CD14-positive monocyte (primary cell): ENCODE data around the gene KMT2B. TPM values are rescaled to one million over a fixed set of nuclear protein-coding genes. Genes with fewer than 3 reads are reported as not detected.
A peak's percentile ranks its signal among the peaks of the same experiment; 100 is the strongest.

Experiments
- DNase-seq, 3 donors: peaks; one replicate each; pipeline ENCODE4 v3.0.0-alpha.2; 2011 to 2022
- H2AFZ ChIP-seq: 2 replicates; pipeline ENCODE4 v1.6.0; 2012; ENCODE audit warnings: mild to moderate bottlenecking, low read depth, low read length, inconsistent platforms; ENCODE audit not compliant: insufficient read depth, poor library complexity, severe bottlenecking
- H3K27ac ChIP-seq, 2 donors: 1 replicate in 1 of 2; 2 replicates in 1 of 2; pipeline ENCODE4 v1.5.1; 2012 to 2013; ENCODE audit warnings: low read length in 2 of 2, control low read depth in 1 of 2, inconsistent platforms in 1 of 2, low read depth in 1 of 2, mild to moderate bottlenecking in 1 of 2
- H3K27me3 ChIP-seq, 2 donors: one replicate each; pipeline versions ENCODE4 v1.6.0 to v1.6.1; 2011 to 2013; ENCODE audit warnings: low read length in 2 of 2; ENCODE audit not compliant: control insufficient read depth in 2 of 2, insufficient read depth in 2 of 2
- H3K36me3 ChIP-seq, 2 donors: replicated peaks in 1 of 2; 1 replicate in 1 of 2; 2 replicates in 1 of 2; pipeline versions ENCODE4 v1.5.1 to v1.6.1; 2012 to 2013; ENCODE audit warnings: low read length in 2 of 2, control low read depth in 1 of 2, inconsistent platforms in 1 of 2, mild to moderate bottlenecking in 1 of 2; ENCODE audit not compliant: insufficient read depth in 2 of 2, control insufficient read depth in 1 of 2
- H3K4me1 ChIP-seq, 2 donors: 1 replicate in 1 of 2; 2 replicates in 1 of 2; pipeline versions ENCODE4 v1.5.1 to v1.6.1; 2012 to 2013; ENCODE audit warnings: low read length in 2 of 2, control low read depth in 1 of 2, inconsistent platforms in 1 of 2, mild to moderate bottlenecking in 1 of 2, moderate library complexity in 1 of 2; ENCODE audit not compliant: insufficient read depth in 2 of 2, control insufficient read depth in 1 of 2
- H3K4me2 ChIP-seq: replicated peaks from 2 replicates; pipeline ENCODE3; 2012; ENCODE audit warnings: low read length, moderate library complexity, mild to moderate bottlenecking; ENCODE audit not compliant: poor library complexity, severe bottlenecking; ENCODE audit errors: extremely low read depth
- H3K4me3 ChIP-seq, 3 experiments: fragments of 200-600 bp in 1 of 3; sonication (generic) in 1 of 3; replicated peaks in 1 of 3; 1 replicate in 2 of 3; 2 replicates in 1 of 3; pipeline ENCODE4 v1.5.1; 2011 to 2013; ENCODE audit warnings: low read length in 3 of 3, mild to moderate bottlenecking in 3 of 3, control low read depth in 2 of 3, low read depth in 2 of 3, inconsistent platforms in 1 of 3, moderate library complexity in 1 of 3
- H3K79me2 ChIP-seq: 2 replicates; pipeline ENCODE4 v1.6.0; 2012; ENCODE audit warnings: mild to moderate bottlenecking, control low read depth, inconsistent platforms, low read length, moderate library complexity; ENCODE audit not compliant: insufficient read depth
- H3K9ac ChIP-seq: 2 replicates; pipeline ENCODE4 v1.6.0; 2017; ENCODE audit warnings: low read length, mild to moderate bottlenecking; ENCODE audit not compliant: insufficient read depth, poor library complexity, severe bottlenecking
- H3K9me3 ChIP-seq, 2 donors: replicated peaks in 1 of 2; 1 replicate in 1 of 2; 2 replicates in 1 of 2; pipeline versions ENCODE4 v1.5.1 to v1.6.1; 2012 to 2013; ENCODE audit warnings: low read length in 2 of 2, control low read depth in 1 of 2; ENCODE audit not compliant: control insufficient read depth in 1 of 2, insufficient read depth in 1 of 2
- H4K20me1 ChIP-seq: 2 replicates; pipeline ENCODE4 v1.6.0; 2012; ENCODE audit warnings: mild to moderate bottlenecking, low read length, control low read depth, moderate library complexity; ENCODE audit not compliant: insufficient read depth
- H3K27ac Mint-ChIP-seq, 7 donors: one replicate each; pipeline ENCODE4 v1.8.0; 2020; ENCODE audit warnings: mild to moderate bottlenecking in 7 of 7, mixed read lengths in 7 of 7, moderate library complexity in 6 of 7, inconsistent platforms in 2 of 7
- H3K27me3 Mint-ChIP-seq, 3 donors: one replicate each; pipeline ENCODE4 v1.8.0; 2021 to 2022; ENCODE audit warnings: low read depth in 3 of 3, mild to moderate bottlenecking in 3 of 3, mixed read lengths in 3 of 3, moderate library complexity in 3 of 3, inconsistent platforms in 1 of 3
- H3K36me3 Mint-ChIP-seq, 2 donors: one replicate each; pipeline ENCODE4 v1.8.0; 2020; ENCODE audit warnings: mixed read lengths in 2 of 2, inconsistent platforms in 1 of 2, mild to moderate bottlenecking in 1 of 2
- H3K4me1 Mint-ChIP-seq: one replicate; pipeline ENCODE4 v1.8.0; 2020; ENCODE audit warnings: mild to moderate bottlenecking, mixed read lengths
- H3K4me3 Mint-ChIP-seq, 2 donors: one replicate each; pipeline ENCODE4 v1.8.0; 2020; ENCODE audit warnings: mild to moderate bottlenecking in 2 of 2, mixed read lengths in 2 of 2, moderate library complexity in 1 of 2
- H3K9me3 Mint-ChIP-seq, 7 donors: one replicate each; pipeline ENCODE4 v1.8.0; 2020 to 2022; ENCODE audit warnings: mixed read lengths in 7 of 7, mild to moderate bottlenecking in 6 of 7, moderate library complexity in 6 of 7, inconsistent platforms in 2 of 7
- WGBS: methylation state at CpG from one replicate; pipeline ENCODE4 v1.1.5; 2013; ENCODE audit warnings: missing lambda C conversion rate; ENCODE audit not compliant: insufficient coverage; 5-methylcytosine and 5-hydroxymethylcytosine counted together
- intact Hi-C, 2 donors: fragments of 100-400 bp; cut with micrococcal nuclease; formaldehyde crosslinking; loops; one replicate each; pipeline versions ENCODE4 v1.15.0 to v1.15.1; 2023
- polyA plus RNA-seq, 3 donors: library from polyadenylated mRNA; depleted of rRNA in 1 of 3; unstranded in 2 of 3; stranded (reverse) in 1 of 3; fragments of 300-500 nt in 2 of 3; fragments of >200 nt in 1 of 3; fragmentation: Illumina TruSeq in 2 of 3; gene quantifications; 1 replicate in 2 of 3; 2 replicates in 1 of 3; pipeline ENCODE4 v1.2.3, GENCODE V29; 2012 to 2021
- TF ChIP-seq, protein P1 (sequence below): fragments of 200-600 bp; IDR thresholded peaks from one replicate; pipeline ENCODE4 v1.8.0; 2022; ENCODE audit warnings: antibody characterized with exemption, mild to moderate bottlenecking

Gene KMT2B
- polyA plus RNA-seq, 3 donors = 0.32 to 63.6 (median 0.65) TPM

DNA sequence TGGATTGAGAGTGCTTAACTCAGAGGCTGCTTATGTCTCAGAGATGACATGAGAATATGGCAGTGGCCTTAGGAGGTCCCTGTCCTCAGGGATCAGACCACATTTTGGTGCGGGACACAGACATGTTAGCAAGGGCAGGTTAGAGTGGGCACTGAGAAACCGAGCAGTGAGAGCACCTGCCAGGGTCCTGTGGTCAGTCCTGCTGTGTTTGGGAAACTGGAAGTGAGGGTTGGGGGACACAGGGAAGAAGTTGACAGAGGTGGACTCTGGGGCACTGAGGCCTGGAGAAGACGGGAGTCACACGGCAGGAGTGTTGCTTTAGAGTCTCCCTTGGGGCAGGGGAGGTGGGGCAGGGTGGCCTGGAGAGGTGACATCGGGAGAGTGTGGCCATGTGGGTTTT is 17.1 kb downstream of the KMT2B start:
- Histone ChIP-seq H3K4me2 (no peak overlapping the region), H2AFZ (no peak overlapping the region), H3K4me3 (no peak overlapping the region), H3K79me2 (peaks cover 10% of the 10 kb centered on the region), H3K27ac (no peak overlapping the region), H3K9me3 (no peaks in the 10 kb centered on the region), H4K20me1 (peaks cover 85% of the 10 kb centered on the region), H3K9ac (no peak overlapping the region), H3K36me3 (peaks cover 82 to 97% of the 10 kb centered on the region in 2 donors), H3K4me1 (peaks cover 6 to 8% of the 10 kb centered on the region in 2 donors), H3K27me3 (no peaks in the 10 kb centered on the region)
- no peak for DNase-seq
- intact Hi-C loops = no loop called here
- Mint-ChIP-seq H3K36me3 (peaks cover 70 to 93% of the 10 kb centered on the region in 2 donors), H3K9me3 (no peaks in the 10 kb centered on the region), H3K27me3 (peaks cover 0 to 1% (median 0%) of the 10 kb centered on the region in 3 donors), H3K4me1 (peaks cover 7% of the 10 kb centered on the region), H3K4me3 (no peak overlapping the region), H3K27ac (peak overlapping the region in 1 of 7 donors; percentile 10)
- 93% methylated on average over 4 of the region's 5 CpGs for WGBS
- TF ChIP-seq, protein P1, sequence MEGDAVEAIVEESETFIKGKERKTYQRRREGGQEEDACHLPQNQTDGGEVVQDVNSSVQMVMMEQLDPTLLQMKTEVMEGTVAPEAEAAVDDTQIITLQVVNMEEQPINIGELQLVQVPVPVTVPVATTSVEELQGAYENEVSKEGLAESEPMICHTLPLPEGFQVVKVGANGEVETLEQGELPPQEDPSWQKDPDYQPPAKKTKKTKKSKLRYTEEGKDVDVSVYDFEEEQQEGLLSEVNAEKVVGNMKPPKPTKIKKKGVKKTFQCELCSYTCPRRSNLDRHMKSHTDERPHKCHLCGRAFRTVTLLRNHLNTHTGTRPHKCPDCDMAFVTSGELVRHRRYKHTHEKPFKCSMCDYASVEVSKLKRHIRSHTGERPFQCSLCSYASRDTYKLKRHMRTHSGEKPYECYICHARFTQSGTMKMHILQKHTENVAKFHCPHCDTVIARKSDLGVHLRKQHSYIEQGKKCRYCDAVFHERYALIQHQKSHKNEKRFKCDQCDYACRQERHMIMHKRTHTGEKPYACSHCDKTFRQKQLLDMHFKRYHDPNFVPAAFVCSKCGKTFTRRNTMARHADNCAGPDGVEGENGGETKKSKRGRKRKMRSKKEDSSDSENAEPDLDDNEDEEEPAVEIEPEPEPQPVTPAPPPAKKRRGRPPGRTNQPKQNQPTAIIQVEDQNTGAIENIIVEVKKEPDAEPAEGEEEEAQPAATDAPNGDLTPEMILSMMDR = no peak

DNA sequence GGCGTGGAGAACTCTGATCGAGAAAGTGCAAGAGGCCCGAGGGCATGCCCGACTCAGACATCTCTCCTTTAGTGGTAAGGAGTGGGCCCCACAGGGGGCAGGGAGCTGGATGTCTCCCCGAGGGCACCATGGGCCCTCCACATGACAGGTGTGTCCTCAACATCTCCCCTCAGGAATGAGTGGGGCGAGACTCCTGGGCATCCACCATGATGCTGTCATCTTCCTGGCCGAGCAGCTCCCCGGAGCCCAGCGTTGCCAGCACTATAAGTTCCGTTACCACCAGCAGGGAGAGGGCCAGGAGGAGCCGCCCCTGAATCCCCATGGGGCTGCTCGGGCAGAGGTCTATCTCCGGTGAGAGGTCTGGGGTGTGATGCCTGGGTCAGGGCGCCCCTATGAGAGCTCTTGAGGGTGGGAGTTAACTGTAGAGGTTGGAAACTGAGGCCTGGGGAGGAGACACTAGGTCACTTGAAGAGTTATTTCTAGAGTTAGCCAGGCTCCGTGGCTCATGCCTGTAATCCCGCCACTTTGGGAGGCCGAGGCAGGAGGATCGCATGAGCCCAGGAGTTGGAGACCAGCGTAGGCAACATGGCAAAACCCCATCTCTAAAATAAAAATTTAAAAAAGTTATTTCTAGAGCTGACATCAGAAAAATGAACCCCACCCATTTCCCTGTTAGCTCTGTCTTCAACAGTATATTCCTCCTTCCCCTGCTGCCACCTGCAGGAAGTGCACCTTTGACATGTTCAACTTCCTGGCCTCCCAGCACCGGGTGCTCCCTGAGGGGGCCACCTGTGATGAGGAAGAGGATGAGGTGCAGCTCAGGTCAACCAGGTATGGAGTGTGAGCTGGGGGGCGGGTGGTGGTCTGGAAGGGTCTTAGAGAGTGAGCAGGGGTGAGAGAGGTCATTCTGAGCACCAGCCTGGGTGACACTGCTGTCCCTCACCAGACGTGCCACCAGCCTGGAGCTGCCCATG is 19.4 kb downstream of the KMT2B start:
- Histone ChIP-seq H3K9me3 (no peaks in the 10 kb centered on the region), H3K27ac (peak overlapping the region in 1 of 2 donors; percentile 18), H2AFZ (no peak overlapping the region), H3K79me2 (peaks cover 23% of the 10 kb centered on the region), H4K20me1 (peaks cover 67% of the 10 kb centered on the region), H3K36me3 (peaks cover 59 to 74% of the 10 kb centered on the region in 2 donors), H3K27me3 (no peaks in the 10 kb centered on the region), H3K4me2 (no peak overlapping the region), H3K4me3 (no peak overlapping the region), H3K4me1 (peaks cover 20 to 29% of the 10 kb centered on the region in 2 donors), H3K9ac (no peak overlapping the region)
- Mint-ChIP-seq H3K4me1 (peaks cover 20% of the 10 kb centered on the region), H3K36me3 (peaks cover 51 to 71% of the 10 kb centered on the region in 2 donors), H3K27ac (peak overlapping the region in 4 of 7 donors; percentile 6 to 67 (median 32)), H3K27me3 (no peaks in the 10 kb centered on the region), H3K4me3 (no peak overlapping the region), H3K9me3 (no peaks in the 10 kb centered on the region)
- WGBS = 88% methylated on average over 14 of the region's 22 CpGs
- TF ChIP-seq, protein P1 = no peak
- intact Hi-C loops = no loop called here
- no peak for DNase-seq
